ENCODE measurements around the gene CARD14.

CARD14 gene

GRCh38 chr17:80168371-80168770 is 1.5 kb upstream of the CARD14 start:
- DNase-seq (ENCODE audit: low read depth, low spot score) = no peak
- no peak overlapping the region for H3K4me3 ChIP-seq (ENCODE audit: low read depth, low read length)
- POLR2A ChIA-PET = no interaction called here
- TF ChIP-seq, protein P1, sequence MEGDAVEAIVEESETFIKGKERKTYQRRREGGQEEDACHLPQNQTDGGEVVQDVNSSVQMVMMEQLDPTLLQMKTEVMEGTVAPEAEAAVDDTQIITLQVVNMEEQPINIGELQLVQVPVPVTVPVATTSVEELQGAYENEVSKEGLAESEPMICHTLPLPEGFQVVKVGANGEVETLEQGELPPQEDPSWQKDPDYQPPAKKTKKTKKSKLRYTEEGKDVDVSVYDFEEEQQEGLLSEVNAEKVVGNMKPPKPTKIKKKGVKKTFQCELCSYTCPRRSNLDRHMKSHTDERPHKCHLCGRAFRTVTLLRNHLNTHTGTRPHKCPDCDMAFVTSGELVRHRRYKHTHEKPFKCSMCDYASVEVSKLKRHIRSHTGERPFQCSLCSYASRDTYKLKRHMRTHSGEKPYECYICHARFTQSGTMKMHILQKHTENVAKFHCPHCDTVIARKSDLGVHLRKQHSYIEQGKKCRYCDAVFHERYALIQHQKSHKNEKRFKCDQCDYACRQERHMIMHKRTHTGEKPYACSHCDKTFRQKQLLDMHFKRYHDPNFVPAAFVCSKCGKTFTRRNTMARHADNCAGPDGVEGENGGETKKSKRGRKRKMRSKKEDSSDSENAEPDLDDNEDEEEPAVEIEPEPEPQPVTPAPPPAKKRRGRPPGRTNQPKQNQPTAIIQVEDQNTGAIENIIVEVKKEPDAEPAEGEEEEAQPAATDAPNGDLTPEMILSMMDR (IDR thresholded peaks at IDR 0.05; ENCODE audit: insufficient read depth, low read length, missing control alignments) = no peak
- CTCF ChIA-PET = no interaction called here

- DNase-seq (ENCODE audit: low read depth, low spot score) = no peak
- TF ChIP-seq, protein P1 (IDR thresholded peaks at IDR 0.05; ENCODE audit: insufficient read depth, low read length, missing control alignments) = no peak
- H3K4me3 ChIP-seq (ENCODE audit: low read depth, low read length) = no peak overlapping the region
- ChIA-PET CTCF (no interaction called here), POLR2A (no interaction called here)
Measured at GRCh38 chr17:80169107-80169506, 723 bp upstream of the CARD14 start.

- POLR2A ChIA-PET = no interaction called here
- TF ChIP-seq, protein P1 (IDR thresholded peaks at IDR 0.05; ENCODE audit: insufficient read depth, low read length, missing control alignments) = no peak
- H3K4me3 ChIP-seq (ENCODE audit: low read depth, low read length) = no peak overlapping the region
- DNase-seq (ENCODE audit: low read depth, low spot score) = no peak
- CTCF ChIA-PET = no interaction called here
Measured at GRCh38 chr17:80171681-80172080, 1.9 kb downstream of the CARD14 start.

DNA sequence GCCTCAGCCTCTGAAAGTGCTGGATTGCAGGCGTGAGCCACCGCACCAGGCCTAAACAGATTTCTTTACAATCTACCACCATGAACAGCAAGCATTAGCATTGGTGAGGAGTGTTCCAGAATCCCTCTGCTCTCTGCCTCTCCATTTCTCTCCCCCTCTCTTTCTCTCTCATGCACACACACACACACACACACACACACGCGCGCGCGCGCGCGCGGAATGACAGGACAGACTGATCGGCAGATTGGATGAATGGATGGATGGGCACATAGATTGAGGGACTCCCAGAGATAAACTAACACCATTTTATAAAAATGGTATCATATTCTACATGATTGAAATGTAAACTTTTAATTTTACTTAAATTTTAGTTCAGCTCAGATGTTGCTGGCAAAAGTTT is 3.3 kb downstream of the CARD14 start:
- H3K4me3 ChIP-seq (ENCODE audit: low read depth, low read length) = no peak overlapping the region
- TF ChIP-seq, protein P1 (IDR thresholded peaks at IDR 0.05; ENCODE audit: insufficient read depth, low read length, missing control alignments) = no peak
- no peak for DNase-seq (ENCODE audit: low read depth, low spot score)
- ChIA-PET POLR2A (no interaction called here), CTCF (interaction anchor here (1.0 kb wide), 1 partner anchor 23 kb away, joined by 3 read pairs; no protein-coding TSS in a partner anchor)

DNA sequence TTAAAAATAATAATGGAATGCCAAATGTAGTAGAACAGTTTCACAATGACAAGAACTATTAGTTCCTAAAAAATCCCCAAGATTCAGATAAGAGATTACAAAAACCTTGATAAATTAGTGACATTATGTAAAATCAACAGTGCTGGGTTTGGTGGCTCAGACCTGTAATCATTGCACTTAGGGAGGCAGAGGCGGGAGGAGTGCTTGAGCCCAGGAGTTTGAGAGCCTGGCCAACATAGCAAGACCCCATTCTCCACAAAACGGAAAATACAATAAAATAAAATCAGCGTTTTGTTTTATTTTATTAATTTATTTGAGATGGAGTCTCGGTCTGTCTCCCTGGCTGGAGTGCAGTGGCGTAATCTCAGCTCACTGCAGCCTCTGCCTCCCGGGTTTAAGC is 4.1 kb downstream of the CARD14 start:
- DNase-seq (ENCODE audit: low read depth, low spot score) = no peak
- POLR2A ChIA-PET = no interaction called here
- CTCF ChIA-PET = interaction anchor here (1.0 kb wide), 1 partner anchor 23 kb away, joined by 3 read pairs; no protein-coding TSS in a partner anchor
- H3K4me3 ChIP-seq (ENCODE audit: low read depth, low read length) = no peak overlapping the region
- TF ChIP-seq, protein P1 (IDR thresholded peaks at IDR 0.05; ENCODE audit: insufficient read depth, low read length, missing control alignments) = no peak

DNA sequence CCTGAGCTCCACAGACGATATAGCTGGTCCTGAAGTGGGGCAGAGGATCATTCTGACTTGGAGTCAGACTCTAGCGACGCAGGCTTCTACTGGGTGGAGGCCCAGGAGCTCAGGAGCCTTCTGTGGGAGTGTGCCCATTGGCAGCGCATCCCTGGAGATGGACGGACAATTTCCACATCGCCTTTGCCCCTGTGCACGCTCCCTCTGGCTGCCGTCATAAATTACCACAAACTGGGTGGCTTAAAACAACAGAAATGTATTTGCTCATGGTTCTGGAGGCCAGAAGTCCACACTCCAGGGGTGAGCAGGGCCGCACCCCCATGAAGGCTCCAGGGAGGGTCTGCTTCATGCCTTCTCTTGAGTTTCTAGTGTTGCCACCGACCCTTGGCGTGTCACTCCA is 6.9 kb downstream of the CARD14 start:
- ChIA-PET CTCF (interaction anchor here (1.5 kb wide), 1 partner anchor 75 kb away, joined by 4 read pairs; the partner anchor contains the start of gene GAA), POLR2A (no interaction called here)
- TF ChIP-seq, protein P1 (IDR thresholded peaks at IDR 0.05; ENCODE audit: insufficient read depth, low read length, missing control alignments) = no peak
- H3K4me3 ChIP-seq (ENCODE audit: low read depth, low read length) = no peak overlapping the region
- DNase-seq (ENCODE audit: low read depth, low spot score) = no peak
